ENCODE data around the gene UMAD1.

Gene UMAD1

DNA sequence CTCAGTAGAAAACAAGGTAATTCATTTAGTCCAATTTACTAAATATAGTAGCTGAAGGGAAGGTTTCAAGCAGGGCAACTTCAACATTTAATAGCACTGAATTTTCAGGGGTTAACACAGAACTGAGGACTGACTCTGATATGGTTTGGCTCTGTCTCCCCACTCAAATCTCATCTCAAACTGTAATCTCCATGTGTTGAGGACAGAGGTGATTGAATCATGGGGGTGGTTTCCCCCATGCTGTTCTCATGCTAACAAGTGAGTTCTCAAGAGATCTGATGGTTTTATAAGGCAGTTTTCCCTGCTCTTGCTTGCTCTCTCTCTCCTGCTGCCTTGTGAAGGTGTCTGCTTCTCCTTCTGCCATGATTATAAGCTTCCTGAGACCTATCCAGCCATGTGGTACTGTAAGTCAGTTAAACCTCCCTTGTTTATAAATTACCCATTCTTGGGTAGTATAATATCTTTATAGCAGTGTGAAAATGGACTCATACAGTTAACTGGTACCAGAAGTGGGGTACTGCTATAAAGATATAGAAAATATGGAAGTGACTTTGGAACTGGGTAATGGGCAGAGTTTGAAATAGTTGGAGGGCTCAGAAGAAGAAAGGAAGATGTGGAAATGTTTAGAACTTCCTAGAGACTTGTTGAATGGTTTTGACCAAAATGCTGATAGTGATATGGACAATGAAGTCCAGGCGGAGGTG, 9.8 kb upstream of the UMAD1 start:
- TF ChIP-seq, protein P1, sequence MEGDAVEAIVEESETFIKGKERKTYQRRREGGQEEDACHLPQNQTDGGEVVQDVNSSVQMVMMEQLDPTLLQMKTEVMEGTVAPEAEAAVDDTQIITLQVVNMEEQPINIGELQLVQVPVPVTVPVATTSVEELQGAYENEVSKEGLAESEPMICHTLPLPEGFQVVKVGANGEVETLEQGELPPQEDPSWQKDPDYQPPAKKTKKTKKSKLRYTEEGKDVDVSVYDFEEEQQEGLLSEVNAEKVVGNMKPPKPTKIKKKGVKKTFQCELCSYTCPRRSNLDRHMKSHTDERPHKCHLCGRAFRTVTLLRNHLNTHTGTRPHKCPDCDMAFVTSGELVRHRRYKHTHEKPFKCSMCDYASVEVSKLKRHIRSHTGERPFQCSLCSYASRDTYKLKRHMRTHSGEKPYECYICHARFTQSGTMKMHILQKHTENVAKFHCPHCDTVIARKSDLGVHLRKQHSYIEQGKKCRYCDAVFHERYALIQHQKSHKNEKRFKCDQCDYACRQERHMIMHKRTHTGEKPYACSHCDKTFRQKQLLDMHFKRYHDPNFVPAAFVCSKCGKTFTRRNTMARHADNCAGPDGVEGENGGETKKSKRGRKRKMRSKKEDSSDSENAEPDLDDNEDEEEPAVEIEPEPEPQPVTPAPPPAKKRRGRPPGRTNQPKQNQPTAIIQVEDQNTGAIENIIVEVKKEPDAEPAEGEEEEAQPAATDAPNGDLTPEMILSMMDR (IDR thresholded peaks at IDR 0.05; ENCODE audit: control insufficient read depth, extremely low read depth, insufficient read depth): no peak
- DNase-seq (ENCODE audit: low read depth): no peak
- H3K4me3 ChIP-seq (ENCODE audit: low read depth, low read length): no peak overlapping the region

DNA sequence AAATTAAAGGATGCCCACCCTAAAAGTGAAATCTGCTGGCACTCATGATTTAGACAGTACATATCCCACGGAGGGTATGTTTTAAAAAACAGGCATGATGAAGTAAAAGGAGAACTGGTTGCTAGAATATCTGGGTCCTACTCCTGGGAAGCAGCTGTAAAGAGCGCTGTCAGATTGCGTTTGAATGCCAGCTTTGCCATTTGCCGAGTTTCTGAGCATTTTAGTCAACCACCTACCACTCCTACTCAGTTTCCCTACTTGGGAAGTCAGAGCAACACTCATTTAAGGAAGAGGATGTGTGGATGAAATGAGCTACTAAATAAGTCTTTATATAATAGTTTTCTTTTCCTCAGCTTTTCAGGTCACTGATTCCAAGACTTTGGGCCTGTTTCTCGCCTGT, 1.1 kb upstream of the UMAD1 start:
- DNase-seq (ENCODE audit: low read depth): no peak
- peak overlapping the region; percentile 71 for H3K4me3 ChIP-seq (ENCODE audit: low read depth, low read length)
- TF ChIP-seq, protein P1 (IDR thresholded peaks at IDR 0.05; ENCODE audit: control insufficient read depth, extremely low read depth, insufficient read depth): no peak

DNA sequence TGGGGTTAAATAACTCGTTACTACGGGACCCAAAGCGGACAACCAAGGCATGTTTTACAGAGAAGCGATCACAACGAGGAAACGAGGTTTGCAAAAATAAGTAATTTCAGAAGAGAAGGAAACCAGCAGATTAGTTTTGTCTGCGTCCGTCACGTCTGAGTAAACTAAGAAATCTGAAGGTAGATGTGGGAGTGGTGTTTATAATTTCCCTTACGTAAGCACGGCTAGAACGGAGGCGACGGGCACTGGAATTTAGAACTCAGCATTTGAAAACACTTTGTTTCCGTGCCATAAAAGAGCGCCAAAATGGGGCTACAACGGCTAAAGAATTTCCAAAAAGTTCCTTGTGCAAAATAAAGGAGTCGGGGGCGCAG, 718 bp upstream of the UMAD1 start:
- TF ChIP-seq, protein P1 (IDR thresholded peaks at IDR 0.05; ENCODE audit: control insufficient read depth, extremely low read depth, insufficient read depth): no peak
- H3K4me3 ChIP-seq (ENCODE audit: low read depth, low read length): peak overlapping the region; percentile 71
- no peak for DNase-seq (ENCODE audit: low read depth)

DNA sequence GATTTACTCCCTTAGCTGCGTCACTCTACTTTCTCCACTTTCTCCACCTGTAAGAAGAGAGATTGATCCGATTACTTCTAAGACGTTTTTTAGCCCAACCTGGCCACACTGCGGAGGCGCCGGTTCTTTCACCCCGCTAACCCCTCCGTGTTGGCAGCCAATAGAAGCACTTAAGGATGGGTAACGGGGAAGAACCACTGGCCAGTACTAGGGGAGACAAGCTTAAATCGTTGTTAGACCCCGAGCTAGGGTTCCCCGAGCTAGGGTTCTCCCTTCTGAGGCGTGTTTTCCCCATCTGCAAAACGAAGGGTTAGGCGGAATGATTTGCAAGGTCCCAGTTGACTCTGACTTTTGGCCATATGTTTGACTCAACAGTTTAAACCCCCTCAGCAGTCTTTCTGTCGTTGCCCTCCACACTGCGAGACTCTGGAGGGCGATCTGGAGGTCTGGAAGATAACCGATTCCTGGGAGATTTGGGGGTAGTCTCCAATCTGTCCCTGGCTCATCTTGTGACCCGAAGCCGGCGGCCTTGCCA, 644 bp downstream of the UMAD1 start:
- DNase-seq (ENCODE audit: low read depth): no peak
- TF ChIP-seq, protein P1 (IDR thresholded peaks at IDR 0.05; ENCODE audit: control insufficient read depth, extremely low read depth, insufficient read depth): no peak
- H3K4me3 ChIP-seq (ENCODE audit: low read depth, low read length): peak overlapping the region; percentile 71

DNA sequence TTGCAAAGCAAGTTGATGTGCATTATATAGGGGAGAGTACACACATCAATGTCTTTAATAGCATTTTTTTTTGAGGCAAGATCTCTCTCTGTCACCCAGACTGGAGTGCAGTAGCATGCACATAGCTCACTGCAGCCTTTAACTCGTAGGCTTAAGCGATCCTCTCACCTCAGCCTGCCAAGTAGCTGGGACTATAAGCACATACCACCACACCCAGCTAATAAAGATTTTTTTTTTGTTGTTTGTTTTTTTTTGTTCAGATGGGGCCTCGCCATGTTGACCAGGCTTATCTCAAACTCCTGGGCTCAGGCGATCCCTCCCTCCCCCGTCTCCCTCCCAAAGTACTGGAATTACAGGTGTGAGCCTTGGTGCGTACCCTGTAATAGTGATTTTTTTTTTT, 1.5 kb downstream of the UMAD1 start:
- DNase-seq (ENCODE audit: low read depth): peak; percentile 49
- peak overlapping the region; percentile 71 for H3K4me3 ChIP-seq (ENCODE audit: low read depth, low read length)
- TF ChIP-seq, protein P1 (IDR thresholded peaks at IDR 0.05; ENCODE audit: control insufficient read depth, extremely low read depth, insufficient read depth): no peak

DNA sequence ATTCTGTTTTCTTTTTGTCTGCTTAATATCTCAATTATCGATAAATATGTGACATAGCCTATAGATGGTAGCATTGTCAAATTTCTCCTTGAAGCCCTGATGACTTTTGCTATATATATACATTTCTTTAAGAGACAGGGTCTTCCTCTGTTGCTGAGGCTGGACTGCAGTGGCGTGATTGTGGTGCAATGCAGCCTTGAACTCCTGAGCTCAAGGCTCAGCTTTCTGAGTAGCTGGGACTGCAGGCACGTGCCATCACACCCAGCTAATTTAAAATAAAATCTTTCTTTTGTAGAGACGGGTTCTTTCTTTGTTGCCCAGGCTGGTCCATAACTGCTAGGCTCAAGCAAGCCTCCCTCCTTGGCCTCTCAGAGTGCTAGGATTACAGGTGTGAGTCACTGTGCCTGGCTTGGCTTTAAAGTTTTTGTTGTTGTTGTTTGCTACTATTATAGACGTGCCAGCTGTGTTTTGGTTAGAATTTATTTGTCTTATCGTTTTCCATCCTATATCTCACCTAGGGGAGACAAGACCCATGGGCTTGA, 7.0 kb downstream of the UMAD1 start:
- H3K4me3 ChIP-seq (ENCODE audit: low read depth, low read length): no peak overlapping the region
- DNase-seq (ENCODE audit: low read depth): no peak
- TF ChIP-seq, protein P1 (IDR thresholded peaks at IDR 0.05; ENCODE audit: control insufficient read depth, extremely low read depth, insufficient read depth): no peak

All from LNCaP clone FGC (cell line).